Measurements from ENCODE around the gene TRIB2. TPM values are rescaled to one million over a fixed set of nuclear protein-coding genes. Genes with fewer than 3 reads are reported as not detected.

The TRIB2 gene
- 32.2 and 64.7 TPM in 2 replicates for total RNA-seq

DNA sequence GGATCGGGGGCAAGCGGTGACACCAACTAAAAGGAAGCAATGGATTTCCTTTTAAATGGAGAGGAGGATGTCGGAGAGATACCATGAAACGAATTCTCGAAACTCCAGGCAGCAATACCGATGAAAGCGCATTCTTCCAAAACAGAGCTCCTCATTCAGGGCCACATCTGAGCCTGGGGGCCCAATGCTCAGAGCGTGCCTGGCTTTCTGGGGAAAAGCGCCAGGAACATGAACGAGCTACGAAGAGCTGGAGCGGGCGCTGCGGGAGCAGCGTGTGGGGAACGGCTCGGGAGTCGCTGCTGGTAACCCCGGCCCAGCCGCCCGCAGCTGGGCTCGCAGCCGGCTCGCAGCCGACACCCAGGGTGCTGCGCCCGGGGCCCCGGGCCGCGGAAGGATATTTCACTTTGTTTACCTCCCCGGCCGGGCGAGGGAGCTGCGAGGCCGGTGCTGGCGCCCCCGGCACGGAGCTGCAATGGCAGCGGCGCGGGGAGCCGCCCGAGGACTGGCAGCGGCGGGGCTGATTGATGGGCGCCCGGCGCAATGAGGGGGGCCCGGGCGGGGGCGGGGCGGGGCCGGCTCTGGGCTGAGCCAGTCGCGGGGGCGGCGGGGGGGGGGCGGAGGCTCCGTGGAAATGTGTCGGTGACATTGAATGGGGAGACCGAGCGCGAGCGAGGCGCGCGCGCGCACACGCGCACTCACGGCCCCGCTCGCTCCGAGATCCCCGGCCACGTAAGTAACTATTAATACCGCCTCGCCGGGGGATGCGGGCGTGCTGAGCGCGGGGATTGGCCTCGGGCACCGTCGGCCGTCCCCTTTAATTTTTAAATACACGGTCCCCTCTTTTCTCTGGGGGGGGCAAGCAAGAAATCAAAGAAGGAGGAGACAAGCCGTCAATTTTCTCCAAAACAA is at the start of gene TRIB2:
TSS of gene TRIB2 (plus strand) at position 655 of the 909 bp plus-strand sequence. CDS start 1,372 bp downstream, outside the sequence.

Small RNA genes within 50 kb of the gene (small RNA-seq; reads per million reads assigned to genes)
- gene MIR3125 = 0.93 reads per million, percentile 56 among the genes with 10 or more reads in this experiment
